ENCODE data around the gene TRMT2A. TPM values are rescaled to one million over a fixed set of nuclear protein-coding genes. Genes with fewer than 3 reads are reported as not detected.

Gene TRMT2A
- total RNA-seq, 1 experiment from 2014 or later: 66.7 TPM

- CTCF ChIA-PET: no interaction called here
- no peak for ATAC-seq
- no peak for DNase-seq (ENCODE audit: low read depth, low spot score)
- in situ Hi-C loops (cut with HindIII; ENCODE audit: low pct_unique_long_range_greater_than_20kb, low sequenced_read_pairs) (no loop called here), intact Hi-C loops (cut with micrococcal nuclease; ENCODE audit: unreplicated experiment) (no loop called here)
- Histone ChIP-seq H3K36me3 (ENCODE audit: control insufficient read depth, insufficient read depth, low read length) (peaks cover 2% of the 10 kb centered on the region; the same call in 1 of the 2 replicates), H3K4me3 (ENCODE audit: low read depth in 2 of 2, low read length in 2 of 2) (no peak overlapping the region), H3K27me3 (ENCODE audit: control insufficient read depth, insufficient read depth, low read length) (no peaks in the 10 kb centered on the region), H3K27ac (ENCODE audit: low read length) (no peak overlapping the region), H3K9me3 (ENCODE audit: control insufficient read depth, insufficient read depth, low read depth, low read length) (no peaks in the 10 kb centered on the region), H3K4me1 (ENCODE audit: control insufficient read depth, insufficient read depth, low read length) (no peaks in the 10 kb centered on the region)
- no peak for TF ChIP-seq POLR2AphosphoS5 (IDR thresholded peaks at IDR 0.05; ENCODE audit: low read depth, low read length)
- TF ChIP-seq REST (IDR thresholded peaks at IDR 0.05; ENCODE audit: insufficient read depth in 1 of 2, low read depth in 2 of 2, low read length in 1 of 2): no peak
- TF ChIP-seq TCF7L2 (IDR thresholded peaks at IDR 0.05; ENCODE audit: low read depth, low read length): no peak
- TF ChIP-seq CTCF (IDR thresholded peaks at IDR 0.05): no peak
- TF ChIP-seq SIN3A (IDR thresholded peaks at IDR 0.05; ENCODE audit: borderline replicate concordance, insufficient read depth, low read depth, low read length): no peak
- BruUV-seq (replicated peaks): no TSS peak
- POLR2A ChIA-PET: no interaction called here
Measured at GRCh38 chr22:20135806-20136602, 19.0 kb upstream of the TRMT2A start.

- no peak overlapping the region for H3K27ac ChIP-seq (ENCODE audit: low read length)
- ATAC-seq: no peak
- TF ChIP-seq CTCF (IDR thresholded peaks at IDR 0.05) (no peak), TCF7L2 (IDR thresholded peaks at IDR 0.05; ENCODE audit: low read depth, low read length) (no peak), SIN3A (IDR thresholded peaks at IDR 0.05; ENCODE audit: borderline replicate concordance, insufficient read depth, low read depth, low read length) (no peak), REST (IDR thresholded peaks at IDR 0.05; ENCODE audit: insufficient read depth in 1 of 2, low read depth in 2 of 2, low read length in 1 of 2) (no peak), POLR2AphosphoS5 (IDR thresholded peaks at IDR 0.05; ENCODE audit: low read depth, low read length) (no peak)
- ChIA-PET POLR2A (no interaction called here), CTCF (no interaction called here)
- no peaks in the 10 kb centered on the region for H3K9me3 ChIP-seq (ENCODE audit: control insufficient read depth, insufficient read depth, low read depth, low read length)
- intact Hi-C loops (cut with micrococcal nuclease; ENCODE audit: unreplicated experiment): no loop called here
- DNase-seq (ENCODE audit: low read depth, low spot score): no peak
- H3K4me1 ChIP-seq (ENCODE audit: control insufficient read depth, insufficient read depth, low read length): no peaks in the 10 kb centered on the region
- BruUV-seq (replicated peaks): no TSS peak
- peaks cover 2% of the 10 kb centered on the region; the same call in 1 of the 2 replicates for H3K36me3 ChIP-seq (ENCODE audit: control insufficient read depth, insufficient read depth, low read length)
- in situ Hi-C loops (cut with HindIII; ENCODE audit: low pct_unique_long_range_greater_than_20kb, low sequenced_read_pairs): no loop called here
- H3K27me3 ChIP-seq (ENCODE audit: control insufficient read depth, insufficient read depth, low read length): no peaks in the 10 kb centered on the region
- H3K4me3 ChIP-seq (ENCODE audit: low read depth in 2 of 2, low read length in 2 of 2): no peak overlapping the region
Measured at GRCh38 chr22:20135265-20135664, 18.2 kb upstream of the TRMT2A start.

Data from Panc1 (cell line).